ENCODE measurements around the gene PLA2G4E. TPM values are rescaled to one million over a fixed set of nuclear protein-coding genes. Genes with fewer than 3 reads are reported as not detected.

Gene PLA2G4E
- total RNA-seq, 1 donor, result not detected

DNA sequence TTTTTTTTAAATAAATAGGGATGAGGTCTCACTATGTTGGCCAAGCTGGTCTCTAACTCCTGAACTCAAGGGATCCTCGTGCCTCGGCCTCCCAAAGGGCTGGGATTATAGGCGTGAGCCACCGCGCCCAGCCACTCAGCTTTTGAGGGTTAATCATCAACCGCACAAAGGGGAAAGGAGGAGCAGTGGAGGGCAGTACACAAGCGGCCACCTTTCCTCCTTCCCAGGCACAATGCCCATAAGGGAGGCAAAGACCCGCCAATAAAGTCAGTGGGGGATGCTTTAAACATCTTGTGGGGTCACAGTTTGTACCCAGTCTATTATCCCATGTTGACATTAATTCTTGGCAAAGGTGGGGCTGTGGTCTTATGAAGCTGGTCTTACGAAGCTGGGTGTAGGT lies 80.9 kb downstream of the PLA2G4E start:
- TF ChIP-seq, protein P1, sequence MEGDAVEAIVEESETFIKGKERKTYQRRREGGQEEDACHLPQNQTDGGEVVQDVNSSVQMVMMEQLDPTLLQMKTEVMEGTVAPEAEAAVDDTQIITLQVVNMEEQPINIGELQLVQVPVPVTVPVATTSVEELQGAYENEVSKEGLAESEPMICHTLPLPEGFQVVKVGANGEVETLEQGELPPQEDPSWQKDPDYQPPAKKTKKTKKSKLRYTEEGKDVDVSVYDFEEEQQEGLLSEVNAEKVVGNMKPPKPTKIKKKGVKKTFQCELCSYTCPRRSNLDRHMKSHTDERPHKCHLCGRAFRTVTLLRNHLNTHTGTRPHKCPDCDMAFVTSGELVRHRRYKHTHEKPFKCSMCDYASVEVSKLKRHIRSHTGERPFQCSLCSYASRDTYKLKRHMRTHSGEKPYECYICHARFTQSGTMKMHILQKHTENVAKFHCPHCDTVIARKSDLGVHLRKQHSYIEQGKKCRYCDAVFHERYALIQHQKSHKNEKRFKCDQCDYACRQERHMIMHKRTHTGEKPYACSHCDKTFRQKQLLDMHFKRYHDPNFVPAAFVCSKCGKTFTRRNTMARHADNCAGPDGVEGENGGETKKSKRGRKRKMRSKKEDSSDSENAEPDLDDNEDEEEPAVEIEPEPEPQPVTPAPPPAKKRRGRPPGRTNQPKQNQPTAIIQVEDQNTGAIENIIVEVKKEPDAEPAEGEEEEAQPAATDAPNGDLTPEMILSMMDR (IDR thresholded peaks at IDR 0.05; ENCODE audit: insufficient read depth, low read depth, low read length), result no peak
- H3K4me3 ChIP-seq (ENCODE audit: low read depth, low read length), result no peak overlapping the region
- DNase-seq (ENCODE audit: low read depth), result no peak

DNA sequence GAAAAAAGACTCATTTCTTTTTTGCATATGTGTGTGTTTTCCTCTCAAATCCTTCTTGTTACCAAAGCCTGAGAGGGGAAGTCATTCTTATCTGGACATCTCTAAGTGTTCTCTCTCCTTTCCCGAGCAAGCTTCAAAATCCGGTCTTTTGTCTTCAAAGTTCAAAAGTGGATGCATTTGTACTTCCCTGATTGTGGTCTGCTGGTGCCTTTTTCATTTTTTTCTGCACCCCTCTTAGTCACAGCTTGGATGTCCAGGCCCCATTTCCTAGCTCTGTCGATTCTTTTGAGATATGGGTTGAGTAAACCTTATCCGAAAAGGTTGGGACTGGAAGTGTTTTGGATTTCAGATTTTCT lies 83.3 kb downstream of the PLA2G4E start:
- H3K4me3 ChIP-seq (ENCODE audit: low read depth, low read length), result no peak overlapping the region
- DNase-seq (ENCODE audit: low read depth), result no peak
- TF ChIP-seq, protein P1 (IDR thresholded peaks at IDR 0.05; ENCODE audit: insufficient read depth, low read depth, low read length), result no peak

DNA sequence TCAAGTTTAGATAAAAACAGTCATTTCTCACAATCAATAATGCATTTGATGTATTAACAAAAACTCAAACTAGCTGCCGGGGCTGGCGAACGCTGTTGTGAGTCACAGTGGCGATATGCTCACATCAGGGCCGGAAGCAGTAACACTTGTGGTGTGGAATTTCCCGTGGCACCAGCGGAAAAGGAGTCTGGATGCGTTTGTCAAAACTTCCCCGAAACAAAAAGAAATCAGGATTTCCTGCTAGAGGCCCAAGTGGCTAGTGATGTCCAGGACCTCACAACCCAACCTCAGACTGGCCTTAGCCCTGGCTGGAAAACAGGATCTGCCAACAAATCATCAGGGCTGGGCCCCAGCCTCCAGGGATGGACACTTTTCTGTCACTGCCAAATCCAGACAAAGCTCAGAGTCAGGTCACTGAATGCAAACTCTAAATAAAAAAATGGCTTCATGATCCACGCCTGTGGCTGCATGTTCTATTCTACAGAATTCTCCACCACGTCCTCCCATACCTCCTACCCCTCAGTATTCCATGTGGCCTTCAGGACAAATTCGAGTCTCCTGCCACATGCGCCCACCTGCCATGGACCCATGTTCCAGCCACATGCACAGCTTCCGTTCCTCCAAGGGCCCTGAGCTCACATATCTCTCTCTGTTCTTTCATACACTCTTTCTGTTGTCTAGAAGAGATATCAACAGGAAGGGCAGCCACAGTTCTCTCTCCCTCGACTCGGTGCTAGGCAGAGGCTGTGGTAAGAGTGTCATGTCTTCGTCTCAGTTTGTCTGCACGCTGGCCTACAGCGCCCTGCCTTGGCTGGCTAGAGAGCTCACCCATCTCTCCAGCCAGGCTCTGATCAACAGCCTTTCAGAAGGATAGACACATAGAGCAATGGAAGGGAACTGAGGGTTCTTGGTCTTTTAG lies 83.9 kb downstream of the PLA2G4E start:
- no peak for DNase-seq (ENCODE audit: low read depth)
- TF ChIP-seq, protein P1 (IDR thresholded peaks at IDR 0.05; ENCODE audit: insufficient read depth, low read depth, low read length), result no peak
- no peak overlapping the region for H3K4me3 ChIP-seq (ENCODE audit: low read depth, low read length)

DNA sequence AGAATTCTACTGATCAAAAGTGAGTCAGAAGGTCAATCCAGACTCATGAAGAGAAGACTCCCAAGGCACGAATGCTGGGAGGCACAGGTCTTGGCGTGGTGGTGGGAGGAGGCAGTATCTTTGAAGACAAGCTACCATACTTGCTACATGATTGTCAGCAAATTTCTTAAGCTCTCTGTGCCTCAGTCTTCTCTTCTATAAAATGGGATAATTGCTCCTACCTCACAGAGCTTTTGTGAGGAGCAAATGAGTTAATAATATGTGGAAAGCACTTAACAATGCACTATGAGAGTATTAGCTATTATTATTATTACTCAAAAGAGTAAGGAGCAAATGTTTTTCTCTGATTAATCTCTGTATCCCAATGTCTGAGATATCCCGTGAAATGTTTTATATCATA lies 84.7 kb downstream of the PLA2G4E start:
- TF ChIP-seq, protein P1 (IDR thresholded peaks at IDR 0.05; ENCODE audit: insufficient read depth, low read depth, low read length), result no peak
- no peak for DNase-seq (ENCODE audit: low read depth)
- H3K4me3 ChIP-seq (ENCODE audit: low read depth, low read length), result no peak overlapping the region

DNA sequence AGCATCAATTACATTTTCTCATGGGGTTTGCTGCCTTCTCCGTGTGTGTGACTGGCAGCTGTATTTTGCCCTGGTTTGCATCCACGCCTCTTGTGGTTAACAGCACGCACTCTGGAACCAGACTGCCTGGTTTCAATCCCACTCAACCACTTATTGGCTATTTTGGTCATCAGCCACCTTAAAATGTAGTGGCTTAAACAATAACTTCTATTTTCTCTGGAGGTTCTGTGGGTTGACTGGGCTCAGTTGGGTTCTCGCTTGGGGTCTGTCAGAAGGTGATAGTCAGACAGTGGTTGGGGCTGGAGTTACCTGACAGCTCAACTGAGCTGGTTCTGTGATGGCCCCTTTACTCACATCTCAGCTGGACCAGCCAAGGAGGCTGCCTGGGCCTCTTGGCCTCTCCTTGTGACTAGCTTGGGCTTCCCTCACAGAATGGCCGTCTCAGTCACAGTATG lies 85.2 kb downstream of the PLA2G4E start:
- TF ChIP-seq, protein P1 (IDR thresholded peaks at IDR 0.05; ENCODE audit: insufficient read depth, low read depth, low read length), result no peak
- DNase-seq (ENCODE audit: low read depth), result no peak
- H3K4me3 ChIP-seq (ENCODE audit: low read depth, low read length), result no peak overlapping the region

DNA sequence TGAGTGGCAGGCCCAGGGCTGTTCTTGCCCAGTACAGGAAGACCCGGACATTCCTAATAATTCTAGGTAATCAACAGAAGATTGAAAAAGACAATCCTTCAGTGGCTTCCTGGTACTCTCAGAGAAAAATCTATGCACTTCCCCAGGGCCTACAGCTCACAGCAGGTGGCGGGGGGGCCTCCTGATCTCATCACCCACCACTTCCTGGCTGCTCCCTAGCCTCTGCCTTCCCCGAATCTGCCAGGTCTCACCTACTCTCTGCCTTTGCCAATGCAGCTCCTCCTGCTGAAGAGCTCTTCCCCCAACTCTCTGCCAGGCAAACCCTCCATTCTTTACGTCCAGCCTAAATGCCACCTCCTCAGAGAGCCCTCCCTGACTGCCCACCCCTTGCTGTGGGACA lies 86.0 kb downstream of the PLA2G4E start:
- no peak for DNase-seq (ENCODE audit: low read depth)
- TF ChIP-seq, protein P1 (IDR thresholded peaks at IDR 0.05; ENCODE audit: insufficient read depth, low read depth, low read length), result no peak
- H3K4me3 ChIP-seq (ENCODE audit: low read depth, low read length), result no peak overlapping the region

All from fibroblast of villous mesenchyme (primary cell).